Prostate gland (tissue), 2 donors: ENCODE results near the gene SEMA7A. TPM values are rescaled to one million over a fixed set of nuclear protein-coding genes. Genes with fewer than 3 reads are reported as not detected.

Source experiments
- DNase-seq: peaks from one replicate; pipeline ENCODE4 v3.0.0-alpha.2; 2019; ENCODE audit warnings: low spot score
- H3K27ac ChIP-seq, 2 donors: fragments of 200-600 bp; sonication (generic); 2 replicates each; pipeline ENCODE4 v1.5.1; 2017 to 2019
- H3K27me3 ChIP-seq: fragments of 200-600 bp; sonication (generic); replicated peaks from 2 replicates; pipeline ENCODE4 v1.5.1; 2019; ENCODE audit not compliant: insufficient read depth
- H3K36me3 ChIP-seq, 2 donors: fragments of 200-600 bp; sonication (generic); 1 replicate in 1 of 2; 2 replicates in 1 of 2; pipeline versions ENCODE4 v1.5.1 to v1.8.1; 2017 to 2019
- H3K4me1 ChIP-seq: fragments of 200-600 bp; sonication (generic); replicated peaks from 2 replicates; pipeline ENCODE4 v1.5.1; 2019
- H3K4me3 ChIP-seq, 2 donors: fragments of 200-600 bp; sonication (generic); 2 replicates each; pipeline ENCODE4 v1.5.1; 2017 to 2019
- H3K9me3 ChIP-seq: fragments of 200-600 bp; sonication (generic); 2 replicates; pipeline ENCODE4 v1.5.1; 2017
- POLR2A ChIP-seq: fragments of 450-650 bp; IDR thresholded peaks from one replicate; pipeline ENCODE4 v1.6.1; 2016; ENCODE audit warnings: antibody characterized with exemption, mild to moderate bottlenecking
- POLR2AphosphoS5 ChIP-seq: sonication (generic); formaldehyde crosslinking; IDR thresholded peaks from one replicate; pipeline ENCODE4 v1.6.1; 2017; ENCODE audit warnings: antibody characterized with exemption
- WGBS: methylation state at CpG from one replicate; pipeline ENCODE4 v1.1.5; 2018; 5-methylcytosine and 5-hydroxymethylcytosine counted together
- intact Hi-C: fragments of 100-400 bp; cut with DNase I; formaldehyde crosslinking; loops from one replicate; pipeline ENCODE4 v1.14.2; 2022
- total RNA-seq, 2 donors: library from RNA; depleted of rRNA; stranded (reverse); fragments of >200 nt; gene quantifications; one replicate each; pipeline ENCODE4 v1.1.0, GENCODE V29; 2016
- TF ChIP-seq, protein P1 (sequence below), 4 experiments: fragments of 200-600 bp in 2 of 4; fragments of 450-650 bp in 2 of 4; sonication (generic) in 2 of 4; IDR thresholded peaks; 1 replicate in 3 of 4; 2 replicates in 1 of 4; pipeline ENCODE4 v1.5.1; 2016 to 2019; ENCODE audit warnings: antibody characterized with exemption in 4 of 4, mild to moderate bottlenecking in 2 of 4, moderate library complexity in 2 of 4

The SEMA7A gene
- total RNA-seq, 2 donors from 2014 or later = 1.3 to 171 TPM

DNA sequence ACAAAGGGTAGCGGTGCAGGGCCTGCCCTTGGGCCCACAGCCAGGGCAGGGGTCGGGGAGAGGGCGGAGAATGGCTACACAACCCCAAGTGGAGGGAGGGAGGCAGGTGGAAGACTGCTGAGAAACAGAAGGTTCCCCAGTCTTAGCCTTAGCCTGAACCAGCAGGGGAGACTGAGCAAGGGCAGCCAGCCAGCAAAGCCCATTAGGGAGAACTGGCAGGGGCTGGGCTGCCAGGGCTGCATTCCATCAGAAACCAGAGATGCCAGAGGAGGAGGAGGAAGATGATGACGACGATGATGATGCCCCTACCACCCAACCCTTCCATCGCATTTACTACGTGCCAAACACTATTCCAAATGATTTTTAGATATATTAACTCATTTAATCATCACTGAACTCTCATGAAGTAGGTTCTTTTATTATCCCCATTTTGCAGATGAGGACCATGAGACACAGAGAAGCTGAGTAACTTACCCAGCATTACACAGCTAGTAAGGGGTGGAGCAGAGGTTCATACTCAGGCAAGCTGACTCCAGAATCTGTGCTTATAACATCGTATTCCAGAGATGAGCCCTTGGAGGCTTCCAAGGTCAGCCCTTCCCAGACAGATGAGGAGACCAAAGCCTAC, 8.7 kb downstream of the SEMA7A start:
- no peak overlapping the region for H3K27ac ChIP-seq
- 84% methylated on average over 8 of the region's 8 CpGs for WGBS
- H3K9me3 ChIP-seq = no peaks in the 10 kb centered on the region
- no peak overlapping the region for H3K4me3 ChIP-seq
- DNase-seq = no peak
- no peaks in the 10 kb centered on the region for H3K4me1 ChIP-seq
- H3K27me3 ChIP-seq = no peaks in the 10 kb centered on the region
- intact Hi-C loops = no loop called here
- TF ChIP-seq, protein P1, sequence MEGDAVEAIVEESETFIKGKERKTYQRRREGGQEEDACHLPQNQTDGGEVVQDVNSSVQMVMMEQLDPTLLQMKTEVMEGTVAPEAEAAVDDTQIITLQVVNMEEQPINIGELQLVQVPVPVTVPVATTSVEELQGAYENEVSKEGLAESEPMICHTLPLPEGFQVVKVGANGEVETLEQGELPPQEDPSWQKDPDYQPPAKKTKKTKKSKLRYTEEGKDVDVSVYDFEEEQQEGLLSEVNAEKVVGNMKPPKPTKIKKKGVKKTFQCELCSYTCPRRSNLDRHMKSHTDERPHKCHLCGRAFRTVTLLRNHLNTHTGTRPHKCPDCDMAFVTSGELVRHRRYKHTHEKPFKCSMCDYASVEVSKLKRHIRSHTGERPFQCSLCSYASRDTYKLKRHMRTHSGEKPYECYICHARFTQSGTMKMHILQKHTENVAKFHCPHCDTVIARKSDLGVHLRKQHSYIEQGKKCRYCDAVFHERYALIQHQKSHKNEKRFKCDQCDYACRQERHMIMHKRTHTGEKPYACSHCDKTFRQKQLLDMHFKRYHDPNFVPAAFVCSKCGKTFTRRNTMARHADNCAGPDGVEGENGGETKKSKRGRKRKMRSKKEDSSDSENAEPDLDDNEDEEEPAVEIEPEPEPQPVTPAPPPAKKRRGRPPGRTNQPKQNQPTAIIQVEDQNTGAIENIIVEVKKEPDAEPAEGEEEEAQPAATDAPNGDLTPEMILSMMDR (IDR thresholded peaks at IDR 0.05) = no peak
- H3K36me3 ChIP-seq = no peaks in the 10 kb centered on the region

DNA sequence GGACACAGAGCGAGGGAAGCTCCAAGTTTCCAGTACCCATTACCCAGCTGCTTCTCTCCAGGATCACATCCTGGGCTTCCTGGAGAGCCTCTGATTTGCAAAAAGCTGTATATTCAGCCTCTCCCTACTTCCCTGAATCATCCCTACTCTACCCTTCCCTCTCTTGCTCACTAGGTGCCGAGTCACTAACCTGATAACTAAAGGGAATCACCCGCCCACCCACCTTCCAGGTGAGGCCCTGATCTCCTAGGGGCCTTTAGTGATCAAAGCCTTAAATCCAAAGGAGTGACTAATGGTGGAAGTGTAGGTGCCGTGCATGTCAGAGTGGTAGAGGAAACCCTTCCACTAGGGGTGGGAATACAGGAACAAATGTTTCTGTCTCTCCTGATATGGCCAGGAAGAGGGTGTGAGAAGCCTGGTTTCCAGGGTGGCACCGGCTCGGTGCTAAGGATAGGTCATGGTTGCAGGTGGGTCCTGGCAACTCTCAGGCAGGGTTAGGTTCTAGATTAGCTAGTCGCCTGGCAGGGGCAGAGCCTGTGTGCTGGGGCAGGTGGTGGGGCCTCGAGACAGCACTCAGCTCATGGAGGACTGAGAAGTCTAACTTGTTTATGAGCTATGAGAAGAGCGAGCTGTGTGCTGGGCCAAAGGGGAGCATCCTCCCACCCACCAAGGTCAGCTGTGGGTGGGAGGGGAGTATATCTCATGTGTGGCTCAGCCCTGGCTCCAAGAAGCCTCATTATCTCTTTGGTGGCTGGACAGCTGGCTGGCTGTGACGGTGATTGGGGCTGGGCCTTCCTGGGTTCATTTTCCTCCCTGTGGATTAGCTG, 10.1 kb downstream of the SEMA7A start:
- no peaks in the 10 kb centered on the region for H3K9me3 ChIP-seq
- no peak for DNase-seq
- no peaks in the 10 kb centered on the region for H3K36me3 ChIP-seq
- no peak overlapping the region for H3K4me3 ChIP-seq
- WGBS = 88% methylated on average over 8 of the region's 10 CpGs
- H3K27me3 ChIP-seq = no peaks in the 10 kb centered on the region
- TF ChIP-seq, protein P1 (IDR thresholded peaks at IDR 0.05) = no peak
- H3K27ac ChIP-seq = no peak overlapping the region
- no peaks in the 10 kb centered on the region for H3K4me1 ChIP-seq
- intact Hi-C loops = no loop called here

DNA sequence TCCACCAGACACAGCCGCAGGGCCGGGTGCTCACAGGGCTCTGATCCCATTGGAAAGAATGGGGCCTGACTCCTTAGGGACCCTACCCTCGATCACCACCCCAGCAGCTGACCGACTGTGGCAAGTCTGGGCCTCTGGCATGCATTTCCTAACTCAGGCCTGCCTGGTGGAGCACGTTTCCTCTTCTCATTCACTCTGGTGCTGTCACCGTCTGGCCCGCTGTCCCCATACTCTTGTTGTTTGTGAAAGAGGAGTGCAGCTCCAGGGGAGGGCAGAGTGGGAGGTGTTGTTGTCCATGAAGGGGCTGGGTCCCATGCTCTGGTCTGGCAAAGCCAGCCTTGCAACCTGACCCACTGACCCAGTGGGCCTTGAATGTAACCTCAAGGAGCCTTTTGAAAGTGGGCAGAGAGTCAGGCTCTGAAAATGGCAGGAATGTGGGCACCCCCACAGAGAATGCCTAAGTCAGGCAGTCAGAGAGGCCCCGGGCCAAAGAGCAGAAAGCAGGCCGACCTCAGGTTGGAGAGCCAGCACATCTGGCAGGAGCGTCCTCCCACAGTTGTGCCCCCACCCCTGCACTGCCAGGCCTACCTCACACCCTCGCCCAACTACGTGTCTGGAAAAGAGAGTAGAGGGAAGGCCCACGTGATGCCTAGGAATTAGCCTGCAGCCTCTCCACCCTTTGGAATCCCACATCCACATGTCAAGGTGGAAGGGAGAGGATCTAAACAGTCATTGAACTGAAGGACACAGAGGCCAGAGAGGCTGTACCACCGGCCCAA, 10.9 kb downstream of the SEMA7A start:
- Histone ChIP-seq H3K4me3 (no peak overlapping the region), H3K27ac (no peak overlapping the region), H3K27me3 (no peaks in the 10 kb centered on the region), H3K36me3 (no peaks in the 10 kb centered on the region), H3K4me1 (no peaks in the 10 kb centered on the region), H3K9me3 (no peaks in the 10 kb centered on the region)
- intact Hi-C loops = no loop called here
- TF ChIP-seq, protein P1 (IDR thresholded peaks at IDR 0.05) = no peak
- TF ChIP-seq POLR2AphosphoS5 (no peak), POLR2A (no peak)
- WGBS = 86% methylated on average over 13 of the region's 14 CpGs
- no peak for DNase-seq

DNA sequence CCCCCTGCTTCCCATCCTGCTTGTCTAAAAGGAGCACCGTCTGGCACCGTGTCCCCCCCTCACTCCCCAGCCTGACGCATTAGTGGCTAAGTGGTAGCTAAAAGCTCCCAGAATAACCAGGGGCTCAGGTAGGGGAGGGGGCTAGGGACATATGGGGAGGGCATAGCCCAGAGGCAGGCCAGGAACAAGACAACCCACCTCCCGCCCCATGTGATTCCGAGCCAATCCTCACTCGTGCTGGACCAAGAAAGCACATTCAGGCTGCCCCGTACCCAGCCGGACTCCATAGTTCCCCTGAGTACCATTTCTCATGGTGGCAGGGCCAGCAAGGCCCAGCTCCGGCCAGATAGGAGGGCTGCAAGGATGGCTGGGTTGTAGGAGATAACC, 11.5 kb downstream of the SEMA7A start:
- Histone ChIP-seq H3K4me1 (no peaks in the 10 kb centered on the region), H3K27ac (no peak overlapping the region), H3K9me3 (no peaks in the 10 kb centered on the region)

More for the DNA sequence above, 11.5 kb downstream of the SEMA7A start:
- 85% methylated on average over 9 of the region's 9 CpGs for WGBS
- Histone ChIP-seq H3K36me3 (no peaks in the 10 kb centered on the region), H3K27me3 (no peaks in the 10 kb centered on the region), H3K4me3 (no peak overlapping the region)
- TF ChIP-seq POLR2A = no peak
- TF ChIP-seq, protein P1 (IDR thresholded peaks at IDR 0.05) = no peak
- TF ChIP-seq POLR2AphosphoS5 = no peak
- intact Hi-C loops = no loop called here
- no peak for DNase-seq
